Neural cell (in vitro differentiated cells): Measurements from ENCODE around the gene CLDN14. TPM values are rescaled to one million over a fixed set of nuclear protein-coding genes. Genes with fewer than 3 reads are reported as not detected.

Experiments
- H2AFZ ChIP-seq: fragments of 200-600, 300-800 bp; sonication (generic), shearing (Covaris generic); 2 replicates; pipeline ENCODE4 v1.6.0; 2014; ENCODE audit warnings: low read depth, mild to moderate bottlenecking, antibody characterized with exemption, low read length, moderate library complexity
- H3F3A ChIP-seq: fragments of 200-600 bp; shearing (Covaris generic); 2 replicates; pipeline ENCODE4 v1.6.1; 2016; ENCODE audit warnings: mild to moderate bottlenecking, moderate library complexity, mixed read lengths, antibody characterized with exemption, low read length; ENCODE audit not compliant: insufficient read depth, poor library complexity, severe bottlenecking
- H3K27ac ChIP-seq: fragments of 200-600, 300-800 bp; sonication (generic), shearing (Covaris generic); 2 replicates; pipeline ENCODE4 v1.5.1; 2014; ENCODE audit warnings: mild to moderate bottlenecking, low read length, moderate library complexity
- H3K27me3 ChIP-seq: fragments of 300-800, 200-600 bp; sonication (generic), shearing (Covaris generic); 2 replicates; pipeline ENCODE4 v1.6.0; 2014; ENCODE audit warnings: mild to moderate bottlenecking, low read depth, low read length, moderate library complexity; ENCODE audit not compliant: insufficient read depth
- H3K36me3 ChIP-seq: fragments of 300-800, 200-600 bp; sonication (generic), shearing (Covaris generic); 2 replicates; pipeline ENCODE4 v1.5.1; 2014; ENCODE audit warnings: mild to moderate bottlenecking, antibody characterized with exemption, low read length, moderate library complexity; ENCODE audit not compliant: insufficient read depth
- H3K4me2 ChIP-seq: fragments of 300-800, 200-600 bp; sonication (generic), shearing (Covaris generic); 2 replicates; pipeline ENCODE4 v1.6.0; 2014; ENCODE audit warnings: mild to moderate bottlenecking, low read length
- H3K4me3 ChIP-seq: fragments of 300-800, 200-600 bp; sonication (generic), shearing (Covaris generic); 2 replicates; pipeline ENCODE4 v1.5.1; 2014; ENCODE audit warnings: mild to moderate bottlenecking, low read length, moderate library complexity
- H3K79me2 ChIP-seq: fragments of 200-600 bp; shearing (Covaris generic); replicated peaks from 2 replicates; pipeline ENCODE4 v1.6.0; 2014; ENCODE audit warnings: mild to moderate bottlenecking, low read length, moderate library complexity; ENCODE audit not compliant: insufficient read depth
- H3K9ac ChIP-seq: fragments of 300-800, 200-600 bp; sonication (generic), shearing (Covaris generic); 2 replicates; pipeline ENCODE4 v1.6.1; 2016; ENCODE audit warnings: mild to moderate bottlenecking, low read length, mixed read lengths
- H3K9me2 ChIP-seq: fragments of 200-600 bp; shearing (Covaris generic); 2 replicates; pipeline ENCODE4 v1.6.1; 2016; ENCODE audit warnings: mild to moderate bottlenecking, low read length, mixed read lengths; ENCODE audit not compliant: insufficient read depth
- H3K9me3 ChIP-seq: fragments of 200-600, 300-800 bp; sonication (generic), shearing (Covaris generic); 2 replicates; pipeline ENCODE4 v1.6.1; 2016; ENCODE audit warnings: mild to moderate bottlenecking, mixed run types, low read length, moderate library complexity, mixed read lengths
- H4K20me1 ChIP-seq: fragments of 200-600 bp; shearing (Covaris generic); 2 replicates; pipeline ENCODE4 v1.6.1; 2016; ENCODE audit warnings: mild to moderate bottlenecking, mixed run types; ENCODE audit not compliant: insufficient read depth
- EP300 ChIP-seq: fragments of 450-650 bp; conservative IDR thresholded peaks from 2 replicates; pipeline ENCODE4 v1.6.1; 2014; ENCODE audit warnings: antibody characterized with exemption, mild to moderate bottlenecking, moderate library complexity; ENCODE audit not compliant: poor library complexity, severe bottlenecking
- EZH2 ChIP-seq: fragments of 200-600, 300-800 bp; shearing (Covaris generic), sonication (generic); IDR thresholded peaks from 2 replicates; pipeline ENCODE4 v1.6.1; 2014; ENCODE audit warnings: antibody characterized with exemption, low read length, borderline replicate concordance, mild to moderate bottlenecking; ENCODE audit not compliant: insufficient read depth, poor library complexity, severe bottlenecking
- MXI1 ChIP-seq: fragments of 450-650 bp; conservative IDR thresholded peaks from 2 replicates; pipeline ENCODE4 v1.6.1; 2014; ENCODE audit warnings: antibody characterized with exemption, mild to moderate bottlenecking; ENCODE audit not compliant: poor library complexity, severe bottlenecking
- POLR2AphosphoS5 ChIP-seq: IDR thresholded peaks from 2 replicates; pipeline ENCODE4 v1.6.1; 2012
- RAD21 ChIP-seq: fragments of 450-650 bp; conservative IDR thresholded peaks from 2 replicates; pipeline ENCODE4 v1.6.1; 2014; ENCODE audit warnings: antibody characterized with exemption, mild to moderate bottlenecking, moderate library complexity
- REST ChIP-seq: IDR thresholded peaks from 2 replicates; pipeline ENCODE4 v1.6.1; 2012; ENCODE audit warnings: borderline replicate concordance
- SMC3 ChIP-seq: fragments of 450-650 bp; conservative IDR thresholded peaks from 2 replicates; pipeline ENCODE4 v1.6.1; 2014; ENCODE audit warnings: antibody characterized with exemption, mild to moderate bottlenecking, moderate library complexity; ENCODE audit not compliant: poor library complexity
- TAF1 ChIP-seq: IDR thresholded peaks from 2 replicates; pipeline ENCODE4 v1.6.1; 2012; ENCODE audit warnings: low read depth
- polyA plus RNA-seq: library from polyadenylated mRNA; depleted of rRNA; stranded (reverse); fragments of >200 nt; gene quantifications from 2 replicates; pipeline ENCODE4 v1.2.3, GENCODE V29; 2014
- TF ChIP-seq, protein P1 (sequence below): fragments of 450-650 bp; IDR thresholded peaks from 2 replicates; pipeline ENCODE4 v1.5.1; 2014; ENCODE audit warnings: antibody characterized with exemption, mild to moderate bottlenecking, moderate library complexity; ENCODE audit not compliant: poor library complexity, severe bottlenecking

CLDN14 gene
- polyA plus RNA-seq, 1 donor from 2014 or later, result not detected

DNA sequence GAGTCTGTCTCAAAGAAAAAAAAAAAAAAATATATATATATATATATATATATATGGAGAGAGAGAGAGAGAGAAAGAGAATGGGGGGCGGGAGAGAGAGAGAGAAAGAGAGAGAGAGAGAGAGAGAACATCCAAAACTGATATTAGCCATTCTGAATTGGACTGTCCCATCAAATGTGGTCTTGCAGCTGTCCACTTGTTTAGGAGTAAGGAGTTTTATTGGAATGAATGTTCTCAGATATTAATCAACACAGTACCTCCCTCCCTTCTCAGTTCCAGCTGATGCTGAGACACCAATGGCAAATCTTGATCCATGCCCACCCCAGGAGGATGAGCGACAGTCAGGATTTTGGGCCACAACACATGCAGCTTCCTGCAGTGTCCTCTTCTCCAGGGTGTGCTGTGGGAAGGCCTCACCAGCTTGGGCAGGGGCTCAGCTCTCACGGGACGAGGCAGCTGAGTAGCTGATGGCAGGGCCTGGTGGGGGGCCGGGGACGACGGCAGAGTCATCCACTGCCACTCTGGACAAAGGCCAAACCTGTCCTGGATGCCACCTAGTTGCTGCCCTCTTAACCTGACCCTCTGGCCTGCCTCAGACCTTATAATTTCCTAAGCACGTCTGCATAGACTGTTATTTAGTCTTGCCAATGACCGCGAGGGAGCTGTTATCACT, 9.3 kb upstream of the CLDN14 start:
- Histone ChIP-seq H3K79me2 (no peaks in the 10 kb centered on the region), H3K4me3 (no peak overlapping the region), H3K9ac (no peak overlapping the region)

DNA sequence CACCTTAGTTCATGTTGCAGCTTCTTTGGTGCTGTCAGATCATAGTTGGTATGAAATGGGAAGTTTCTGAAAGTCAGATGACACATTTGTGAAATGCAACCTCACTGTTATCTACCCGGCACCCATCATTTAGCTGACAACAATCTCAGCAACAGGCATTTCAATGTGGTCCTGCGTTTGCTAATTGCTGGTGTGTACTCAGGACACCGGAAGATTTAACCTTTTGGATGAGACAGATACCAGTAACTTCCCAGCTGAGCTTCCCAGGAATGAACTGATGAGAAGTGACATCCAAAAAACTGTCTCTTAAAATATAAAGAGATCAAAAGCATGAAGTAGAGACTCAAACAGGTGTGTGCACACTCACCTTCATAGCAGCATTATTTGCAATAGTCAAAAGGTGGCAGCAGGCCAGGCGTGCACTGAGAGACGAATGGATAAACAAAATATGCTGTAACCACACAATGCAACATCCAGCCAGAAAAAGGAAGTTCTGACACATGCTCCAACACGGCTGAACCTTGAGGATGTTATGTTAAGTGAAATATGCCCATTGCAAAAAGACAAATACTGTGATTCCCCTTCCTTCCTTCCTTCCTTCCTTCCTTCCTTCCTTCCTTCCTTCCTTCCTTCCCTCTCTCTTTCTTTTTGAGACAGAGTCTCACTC, 7.9 kb upstream of the CLDN14 start:
- no peaks in the 10 kb centered on the region for H3K79me2 ChIP-seq
- no peaks in the 10 kb centered on the region for H3F3A ChIP-seq
- no peak overlapping the region for H2AFZ ChIP-seq
- H4K20me1 ChIP-seq, result no peaks in the 10 kb centered on the region
- H3K4me2 ChIP-seq, result no peak overlapping the region
- no peaks in the 10 kb centered on the region for H3K9me3 ChIP-seq
- TF ChIP-seq TAF1, result no peak
- TF ChIP-seq, protein P1, sequence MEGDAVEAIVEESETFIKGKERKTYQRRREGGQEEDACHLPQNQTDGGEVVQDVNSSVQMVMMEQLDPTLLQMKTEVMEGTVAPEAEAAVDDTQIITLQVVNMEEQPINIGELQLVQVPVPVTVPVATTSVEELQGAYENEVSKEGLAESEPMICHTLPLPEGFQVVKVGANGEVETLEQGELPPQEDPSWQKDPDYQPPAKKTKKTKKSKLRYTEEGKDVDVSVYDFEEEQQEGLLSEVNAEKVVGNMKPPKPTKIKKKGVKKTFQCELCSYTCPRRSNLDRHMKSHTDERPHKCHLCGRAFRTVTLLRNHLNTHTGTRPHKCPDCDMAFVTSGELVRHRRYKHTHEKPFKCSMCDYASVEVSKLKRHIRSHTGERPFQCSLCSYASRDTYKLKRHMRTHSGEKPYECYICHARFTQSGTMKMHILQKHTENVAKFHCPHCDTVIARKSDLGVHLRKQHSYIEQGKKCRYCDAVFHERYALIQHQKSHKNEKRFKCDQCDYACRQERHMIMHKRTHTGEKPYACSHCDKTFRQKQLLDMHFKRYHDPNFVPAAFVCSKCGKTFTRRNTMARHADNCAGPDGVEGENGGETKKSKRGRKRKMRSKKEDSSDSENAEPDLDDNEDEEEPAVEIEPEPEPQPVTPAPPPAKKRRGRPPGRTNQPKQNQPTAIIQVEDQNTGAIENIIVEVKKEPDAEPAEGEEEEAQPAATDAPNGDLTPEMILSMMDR, result no peak
- no peak for TF ChIP-seq MXI1
- no peak overlapping the region for H3K4me3 ChIP-seq
- no peak overlapping the region for H3K9ac ChIP-seq
- no peaks in the 10 kb centered on the region for H3K27me3 ChIP-seq
- H3K27ac ChIP-seq, result no peak overlapping the region
- no peaks in the 10 kb centered on the region for H3K36me3 ChIP-seq
- H3K9me2 ChIP-seq, result no peaks in the 10 kb centered on the region

More for the DNA sequence above, 9.3 kb upstream of the CLDN14 start:
- Histone ChIP-seq H3K36me3 (no peaks in the 10 kb centered on the region), H3F3A (no peaks in the 10 kb centered on the region), H2AFZ (no peak overlapping the region), H3K27ac (no peak overlapping the region), H3K27me3 (no peaks in the 10 kb centered on the region), H3K4me2 (no peak overlapping the region), H4K20me1 (no peaks in the 10 kb centered on the region), H3K9me3 (no peaks in the 10 kb centered on the region), H3K9me2 (no peaks in the 10 kb centered on the region)
- TF ChIP-seq EP300 (no peak), SMC3 (no peak), EZH2 (no peak), RAD21 (no peak), POLR2AphosphoS5 (no peak), TAF1 (no peak), REST (no peak), MXI1 (no peak)
- TF ChIP-seq, protein P1, result no peak
